Nephron progenitor cell (in vitro differentiated cells): ENCODE results near the gene KCNC1.

ENCODE experiments used
- DNase-seq: peaks from one replicate; pipeline ENCODE4 v3.0.0; 2021
- H3K27ac Mint-ChIP-seq: 2 replicates; pipeline ENCODE4 v1.8.0; 2021; ENCODE audit warnings: mild to moderate bottlenecking, moderate library complexity, mixed read lengths
- H3K27me3 Mint-ChIP-seq: 2 replicates; pipeline ENCODE4 v1.8.0; 2021; ENCODE audit warnings: mild to moderate bottlenecking, low read depth, mixed read lengths; ENCODE audit not compliant: poor library complexity
- H3K36me3 Mint-ChIP-seq: 2 replicates; pipeline ENCODE4 v1.8.0; 2021; ENCODE audit warnings: low read depth, mixed read lengths
- H3K4me1 Mint-ChIP-seq: 2 replicates; pipeline ENCODE4 v1.8.0; 2021; ENCODE audit warnings: mixed read lengths
- H3K4me3 Mint-ChIP-seq: 2 replicates; pipeline ENCODE4 v1.8.0; 2021; ENCODE audit warnings: mild to moderate bottlenecking, moderate library complexity, mixed read lengths
- H3K9me3 Mint-ChIP-seq: 2 replicates; pipeline ENCODE4 v1.8.0; 2021; ENCODE audit warnings: mild to moderate bottlenecking, moderate library complexity, mixed read lengths
- TF ChIP-seq, protein P1 (sequence below): fragments of 200-600 bp; sonication (generic); IDR thresholded peaks from 2 replicates; pipeline ENCODE4 v1.5.0; 2021; ENCODE audit warnings: antibody characterized with exemption

KCNC1 gene

DNA sequence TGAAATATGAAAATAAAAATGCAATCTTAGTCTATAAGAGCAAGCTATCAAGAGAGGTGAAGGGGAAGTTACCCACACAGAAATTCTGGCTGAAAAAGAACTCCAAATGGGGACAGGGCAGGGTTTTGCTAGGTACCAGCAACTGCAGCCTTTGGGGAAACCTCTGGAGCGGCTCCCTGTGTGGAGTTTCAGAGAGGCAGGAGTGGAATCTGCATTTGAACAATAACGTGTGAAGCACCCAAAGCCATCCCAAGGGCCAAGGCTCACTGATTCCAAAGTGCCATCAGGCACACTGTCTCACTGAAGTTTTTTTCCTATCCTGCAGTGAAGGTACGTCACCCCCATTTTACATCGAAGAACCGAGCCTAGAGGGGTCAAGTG, 87.8 kb downstream of the KCNC1 start:
- no peak overlapping the region for H3K27ac Mint-ChIP-seq
- peaks cover 4% of the 10 kb centered on the region for H3K27me3 Mint-ChIP-seq
- no peaks in the 10 kb centered on the region for H3K4me1 Mint-ChIP-seq
- H3K9me3 Mint-ChIP-seq, result no peaks in the 10 kb centered on the region
- DNase-seq, result no peak
- no peak overlapping the region for H3K4me3 Mint-ChIP-seq
- H3K36me3 Mint-ChIP-seq, result no peaks in the 10 kb centered on the region
- TF ChIP-seq, protein P1, sequence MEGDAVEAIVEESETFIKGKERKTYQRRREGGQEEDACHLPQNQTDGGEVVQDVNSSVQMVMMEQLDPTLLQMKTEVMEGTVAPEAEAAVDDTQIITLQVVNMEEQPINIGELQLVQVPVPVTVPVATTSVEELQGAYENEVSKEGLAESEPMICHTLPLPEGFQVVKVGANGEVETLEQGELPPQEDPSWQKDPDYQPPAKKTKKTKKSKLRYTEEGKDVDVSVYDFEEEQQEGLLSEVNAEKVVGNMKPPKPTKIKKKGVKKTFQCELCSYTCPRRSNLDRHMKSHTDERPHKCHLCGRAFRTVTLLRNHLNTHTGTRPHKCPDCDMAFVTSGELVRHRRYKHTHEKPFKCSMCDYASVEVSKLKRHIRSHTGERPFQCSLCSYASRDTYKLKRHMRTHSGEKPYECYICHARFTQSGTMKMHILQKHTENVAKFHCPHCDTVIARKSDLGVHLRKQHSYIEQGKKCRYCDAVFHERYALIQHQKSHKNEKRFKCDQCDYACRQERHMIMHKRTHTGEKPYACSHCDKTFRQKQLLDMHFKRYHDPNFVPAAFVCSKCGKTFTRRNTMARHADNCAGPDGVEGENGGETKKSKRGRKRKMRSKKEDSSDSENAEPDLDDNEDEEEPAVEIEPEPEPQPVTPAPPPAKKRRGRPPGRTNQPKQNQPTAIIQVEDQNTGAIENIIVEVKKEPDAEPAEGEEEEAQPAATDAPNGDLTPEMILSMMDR, result no peak

DNA sequence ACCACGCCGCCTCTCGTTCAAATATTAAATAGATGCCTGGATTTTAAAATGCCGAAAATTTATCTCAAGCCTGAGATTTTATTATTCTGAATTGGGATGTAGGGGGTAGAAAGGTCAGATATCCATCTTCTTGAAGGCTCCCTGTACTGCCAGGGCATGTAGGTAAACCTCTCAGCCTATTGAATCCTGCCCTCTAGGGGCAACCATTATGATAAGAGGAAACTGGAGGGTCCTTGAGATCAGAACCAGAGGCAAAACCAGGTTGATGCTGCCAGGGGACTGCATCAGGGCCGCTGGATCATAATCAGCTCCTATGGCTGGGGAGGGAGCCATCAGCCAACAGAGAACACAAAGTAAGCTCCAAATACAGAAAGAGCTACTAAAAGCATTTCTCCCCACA, 92.4 kb downstream of the KCNC1 start:
- Mint-ChIP-seq H3K4me1 (no peaks in the 10 kb centered on the region), H3K9me3 (no peaks in the 10 kb centered on the region), H3K27ac (no peak overlapping the region), H3K36me3 (no peaks in the 10 kb centered on the region), H3K4me3 (no peak overlapping the region), H3K27me3 (peaks cover 8% of the 10 kb centered on the region)
- TF ChIP-seq, protein P1, result peak; percentile 24
- no peak for DNase-seq

DNA sequence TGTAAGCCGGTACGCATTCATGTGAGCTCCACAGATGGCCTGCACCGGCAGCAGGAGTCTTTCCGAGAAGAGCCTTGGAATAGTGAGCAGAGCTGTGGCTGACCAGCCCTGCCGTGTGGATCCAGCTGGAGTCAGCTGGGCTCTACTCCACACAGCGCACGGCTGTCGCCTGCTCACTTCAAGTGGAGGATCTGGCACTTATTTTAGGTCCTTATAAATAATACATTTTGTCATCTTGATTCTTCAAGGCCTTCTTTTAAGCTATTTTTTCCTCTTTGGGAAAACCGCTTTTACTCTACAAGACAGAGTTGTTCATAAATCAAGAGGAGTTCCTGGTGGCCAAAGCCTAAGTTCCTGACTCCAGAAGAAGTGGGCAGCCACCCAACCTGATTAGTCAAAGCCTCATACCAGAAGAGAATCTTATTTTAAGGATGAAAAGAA, 93.8 kb downstream of the KCNC1 start:
- Mint-ChIP-seq H3K27ac (no peak overlapping the region), H3K9me3 (no peaks in the 10 kb centered on the region), H3K4me1 (no peaks in the 10 kb centered on the region), H3K4me3 (no peak overlapping the region), H3K36me3 (no peaks in the 10 kb centered on the region), H3K27me3 (peaks cover 12% of the 10 kb centered on the region)
- TF ChIP-seq, protein P1, result no peak
- DNase-seq, result no peak

DNA sequence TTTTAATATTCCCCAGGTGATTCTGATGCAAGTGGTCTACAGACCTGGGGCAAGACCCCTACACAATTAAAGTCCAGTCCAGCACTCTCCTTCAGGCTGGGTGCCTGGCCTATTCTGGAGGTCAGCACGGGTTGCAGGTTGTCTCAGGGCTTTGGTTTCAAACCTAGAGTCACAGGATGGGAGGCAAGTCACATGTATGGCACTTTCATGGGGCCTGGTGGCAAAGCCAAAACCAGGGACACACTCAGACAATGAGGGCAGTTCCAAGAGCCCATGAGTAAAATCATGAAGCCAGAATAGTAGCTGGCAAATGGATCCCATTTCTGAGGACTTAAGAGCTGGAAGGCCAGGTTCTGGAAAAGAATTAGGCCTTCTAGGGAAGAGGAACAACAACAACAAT, 96.6 kb downstream of the KCNC1 start:
- Mint-ChIP-seq H3K9me3 (no peaks in the 10 kb centered on the region), H3K27me3 (peaks cover 13% of the 10 kb centered on the region), H3K36me3 (no peaks in the 10 kb centered on the region), H3K27ac (no peak overlapping the region), H3K4me1 (no peaks in the 10 kb centered on the region), H3K4me3 (no peak overlapping the region)
- TF ChIP-seq, protein P1, result no peak
- DNase-seq, result no peak

DNA sequence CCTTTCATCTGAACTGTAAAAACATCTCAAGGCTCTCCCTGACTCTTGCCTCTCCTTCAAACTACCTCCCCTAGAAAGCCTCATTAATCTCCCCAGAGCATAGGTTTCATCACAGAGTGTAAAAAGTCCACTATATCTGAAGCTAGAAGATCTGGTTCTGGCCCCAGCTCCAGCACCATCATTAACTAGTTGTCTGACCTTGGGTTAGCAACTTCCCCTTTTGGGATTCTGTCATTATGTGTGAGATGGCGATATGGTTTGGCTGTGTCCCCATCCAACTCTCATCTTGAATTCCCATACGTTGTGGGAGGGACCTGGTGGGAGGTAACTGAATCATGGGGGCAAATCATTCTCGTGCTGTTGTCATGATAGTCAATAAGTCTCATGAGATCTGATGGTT, 97.3 kb downstream of the KCNC1 start:
- DNase-seq, result no peak
- no peaks in the 10 kb centered on the region for H3K9me3 Mint-ChIP-seq
- no peaks in the 10 kb centered on the region for H3K36me3 Mint-ChIP-seq
- peaks cover 13% of the 10 kb centered on the region for H3K27me3 Mint-ChIP-seq
- no peak overlapping the region for H3K4me3 Mint-ChIP-seq
- no peak overlapping the region for H3K27ac Mint-ChIP-seq
- TF ChIP-seq, protein P1, result no peak
- no peaks in the 10 kb centered on the region for H3K4me1 Mint-ChIP-seq
